CD4-positive, alpha-beta memory T cell (primary cell): Measurements from ENCODE around the gene ZNF277. TPM values are rescaled to one million over a fixed set of nuclear protein-coding genes. Genes with fewer than 3 reads are reported as not detected.

Experiments
- CTCF ChIA-PET: fragments of 350-600 bp; sonication (Branson Sonifier 250); formaldehyde crosslinking; loops from one replicate; lab custom pipeline; 2021; ENCODE audit warnings: inconsistent platforms; ENCODE audit not compliant: partially characterized antibody; lab: Charles Lee
- POLR2A ChIA-PET: fragments of 350-600 bp; sonication (Branson Sonifier 250); formaldehyde crosslinking; loops from one replicate; lab custom pipeline; 2021; ENCODE audit not compliant: partially characterized antibody; lab: Charles Lee
- DNase-seq, 5 donors: peaks; one replicate each; pipeline versions ENCODE4 v3.0.0 to v3.0.0-alpha.2; 2020 to 2022; ENCODE audit warnings: mixed read lengths in 1 of 5
- H3K27ac ChIP-seq: one replicate; pipeline ENCODE4 v1.7.0; 2013; ENCODE audit warnings: low read depth, low read length
- H3K27me3 ChIP-seq: 2 replicates; pipeline ENCODE4 v1.7.0; 2013; ENCODE audit warnings: mild to moderate bottlenecking, low read length, moderate library complexity; ENCODE audit not compliant: insufficient read depth
- H3K36me3 ChIP-seq: 2 replicates; pipeline ENCODE4 v1.7.0; 2013; ENCODE audit warnings: mild to moderate bottlenecking, low read length, moderate library complexity; ENCODE audit not compliant: insufficient read depth
- H3K4me1 ChIP-seq: 2 replicates; pipeline ENCODE4 v1.7.0; 2013; ENCODE audit warnings: mild to moderate bottlenecking, low read length, moderate library complexity; ENCODE audit not compliant: insufficient read depth
- H3K4me3 ChIP-seq, 2 donors: one replicate each; pipeline ENCODE4 v1.7.0; 2013; ENCODE audit warnings: low read length in 2 of 2, mild to moderate bottlenecking in 1 of 2
- H3K9me3 ChIP-seq, 2 donors: one replicate each; pipeline ENCODE4 v1.7.0; 2013; ENCODE audit warnings: low read length in 2 of 2, control low read depth in 1 of 2; ENCODE audit not compliant: control insufficient read depth in 1 of 2
- H3K27ac Mint-ChIP-seq, 7 donors: one replicate each; pipeline ENCODE4 v1.8.0; 2020 to 2021; ENCODE audit warnings: mixed read lengths in 7 of 7, mild to moderate bottlenecking in 6 of 7, inconsistent platforms in 3 of 7, moderate library complexity in 3 of 7
- H3K27me3 Mint-ChIP-seq, 2 donors: one replicate each; pipeline ENCODE4 v1.8.0; 2020 to 2021; ENCODE audit warnings: mixed read lengths in 2 of 2
- H3K36me3 Mint-ChIP-seq, 2 donors: one replicate each; pipeline ENCODE4 v1.8.0; 2020 to 2021; ENCODE audit warnings: mixed read lengths in 2 of 2, inconsistent platforms in 1 of 2, mild to moderate bottlenecking in 1 of 2
- H3K4me1 Mint-ChIP-seq, 4 donors: one replicate each; pipeline ENCODE4 v1.8.0; 2020 to 2021; ENCODE audit warnings: mixed read lengths in 4 of 4, mild to moderate bottlenecking in 1 of 4
- H3K4me3 Mint-ChIP-seq, 8 donors: one replicate each; pipeline ENCODE4 v1.8.0; 2020 to 2021; ENCODE audit warnings: mixed read lengths in 8 of 8, mild to moderate bottlenecking in 7 of 8, moderate library complexity in 6 of 8, inconsistent platforms in 3 of 8
- H3K9me3 Mint-ChIP-seq, 8 donors: one replicate each; pipeline ENCODE4 v1.8.0; 2020 to 2021; ENCODE audit warnings: mixed read lengths in 8 of 8, mild to moderate bottlenecking in 5 of 8, inconsistent platforms in 3 of 8, moderate library complexity in 1 of 8
- intact Hi-C: fragments of 100-400 bp; cut with micrococcal nuclease; formaldehyde crosslinking; loops from one replicate; pipeline ENCODE4 v1.15.1; 2023
- polyA plus RNA-seq, 2 donors: library from polyadenylated mRNA; unstranded; fragments of 300-500 nt; fragmentation: Illumina TruSeq; gene quantifications; one replicate each; pipeline ENCODE4 v1.2.3, GENCODE V29; 2021
- total RNA-seq, 2 experiments: library from RNA; stranded (reverse); gene quantifications; one replicate each; pipeline ENCODE4 v1.2.3, GENCODE V29; 2021

ZNF277 gene
- total RNA-seq (10 to 100 TPM; 31.0 to 31.4 TPM), polyA plus RNA-seq (10 to 100 TPM; 19.7 to 20.7 TPM)

DNA sequence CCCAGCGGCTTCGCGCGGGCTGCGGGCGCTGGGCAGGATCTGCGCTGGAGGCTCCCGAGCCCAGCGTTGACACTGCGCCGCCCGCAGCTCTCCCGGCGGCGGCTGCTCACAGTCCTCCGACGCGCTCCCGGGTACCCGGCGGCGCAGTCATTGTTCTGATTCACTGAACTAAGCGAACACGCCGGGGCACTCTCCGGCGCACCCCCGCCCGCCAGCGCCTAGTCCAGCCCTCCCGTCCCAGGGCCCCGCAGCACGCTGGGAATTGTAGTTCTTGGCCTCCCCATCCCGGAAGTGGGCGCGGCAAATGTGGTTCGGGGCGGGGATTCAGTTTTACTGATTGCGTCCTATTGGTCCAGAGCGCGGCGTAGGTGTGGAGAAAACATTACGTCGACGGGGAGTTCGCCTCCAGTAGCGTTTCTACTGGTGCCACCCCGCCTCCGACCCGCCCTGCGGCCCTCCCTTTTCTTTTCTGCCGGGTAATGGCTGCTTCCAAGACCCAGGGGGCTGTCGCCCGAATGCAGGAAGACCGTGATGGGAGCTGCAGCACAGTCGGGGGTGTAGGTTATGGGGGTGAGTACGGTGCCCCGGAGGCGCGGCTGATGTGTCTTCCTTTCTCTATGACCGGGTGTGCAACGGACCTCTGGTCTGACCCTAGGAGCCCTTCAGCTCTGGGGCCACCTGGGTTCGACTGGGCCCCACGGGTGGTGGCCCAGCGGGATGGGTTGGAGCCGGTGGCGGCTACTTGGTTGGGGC is at the start of gene ZNF277, which contains the start of gene DOCK4:
TSS of gene ZNF277 (plus strand) at position 458 of the 753 bp plus-strand sequence. CDS start at position 480, 22 bp downstream.
TSS of gene DOCK4 (minus strand) at position 162 of the 753 bp plus-strand sequence. CDS start 261 bp downstream, outside the sequence.
- peaks cover 30 to 50% (median 35%) of the 10 kb centered on the region in 4 donors for H3K4me1 Mint-ChIP-seq
- H3K4me3 Mint-ChIP-seq = peak within 1 kb of the TSS; percentile 92 to 98 (median 96)
- Histone ChIP-seq H3K36me3 (no peaks in the 10 kb centered on the region), H3K27me3 (peaks cover 27% of the 10 kb centered on the region), H3K4me3 (peak within 1 kb of the TSS; percentile 95 to 100), H3K9me3 (no peaks in the 10 kb centered on the region), H3K4me1 (peaks cover 30% of the 10 kb centered on the region), H3K27ac (peak within 1 kb of the TSS; percentile 71)
- H3K27me3 Mint-ChIP-seq = peaks cover 17 to 21% of the 10 kb centered on the region in 2 donors
- DNase-seq = peak; percentile 98 to 100 (median 99)
- CTCF ChIA-PET = interaction anchor here (1.1 kb wide), 2 partner anchors 207 to 733 kb away, joined by 3 read pairs; a partner anchor contains a TSS
- H3K36me3 Mint-ChIP-seq = peaks cover under 1 to 11% of the 10 kb centered on the region in 2 donors
- POLR2A ChIA-PET = interaction anchor here (0.8 to 3.1 kb wide), 6 partner anchors 10 to 912 kb away, joined by 3 to 39 read pairs (median 4); partner anchors contain the start of genes IFRD1 and IMMP2L
- H3K27ac Mint-ChIP-seq = peak within 1 kb of the TSS; percentile 93 to 96 (median 94)
- intact Hi-C loops = loop anchor here (1.0 to 5.0 kb wide), 6 partner anchors 184 to 912 kb away; partner anchors contain the start of genes IFRD1, IMMP2L, SMIM30 and TMEM168
- H3K9me3 Mint-ChIP-seq = peaks cover 0 to 1% (median 0%) of the 10 kb centered on the region in 8 donors

DNA sequence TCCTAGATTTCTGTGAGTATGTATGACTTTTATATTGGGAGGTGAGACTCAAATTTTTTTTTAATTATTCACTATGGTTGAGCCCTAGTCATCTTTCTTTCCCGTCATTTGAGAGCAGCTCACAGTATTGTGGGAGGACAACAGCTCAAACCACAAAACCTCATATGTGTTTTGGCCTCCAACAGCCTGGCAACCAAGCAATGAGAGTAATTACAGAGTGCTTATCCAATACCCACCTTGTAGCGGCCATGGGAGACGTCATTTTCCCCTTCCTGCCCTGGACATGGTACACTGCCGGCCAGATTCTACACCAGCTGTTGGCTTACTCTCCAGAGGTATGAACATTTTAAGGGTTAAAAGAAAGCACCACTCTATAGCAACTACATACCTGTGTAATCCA is 49.4 kb upstream of the ZNF277 start:
- CTCF ChIA-PET = interaction anchor here (1.5 kb wide), 1 partner anchor 13 kb away, joined by 3 read pairs; no protein-coding TSS in a partner anchor
- no peaks in the 10 kb centered on the region for H3K36me3 Mint-ChIP-seq
- intact Hi-C loops = no loop called here
- DNase-seq = no peak
- no peak overlapping the region for H3K27ac ChIP-seq
- no peaks in the 10 kb centered on the region for H3K9me3 Mint-ChIP-seq
- no peaks in the 10 kb centered on the region for H3K9me3 ChIP-seq
- no peaks in the 10 kb centered on the region for H3K4me1 Mint-ChIP-seq
- no peaks in the 10 kb centered on the region for H3K27me3 ChIP-seq
- peaks cover 5 to 8% of the 10 kb centered on the region in 2 donors for H3K27me3 Mint-ChIP-seq
- H3K4me3 Mint-ChIP-seq = no peak overlapping the region
- no peaks in the 10 kb centered on the region for H3K36me3 ChIP-seq
- POLR2A ChIA-PET = no interaction called here
- H3K4me1 ChIP-seq = no peaks in the 10 kb centered on the region
- H3K27ac Mint-ChIP-seq = no peak overlapping the region
- no peak overlapping the region for H3K4me3 ChIP-seq

DNA sequence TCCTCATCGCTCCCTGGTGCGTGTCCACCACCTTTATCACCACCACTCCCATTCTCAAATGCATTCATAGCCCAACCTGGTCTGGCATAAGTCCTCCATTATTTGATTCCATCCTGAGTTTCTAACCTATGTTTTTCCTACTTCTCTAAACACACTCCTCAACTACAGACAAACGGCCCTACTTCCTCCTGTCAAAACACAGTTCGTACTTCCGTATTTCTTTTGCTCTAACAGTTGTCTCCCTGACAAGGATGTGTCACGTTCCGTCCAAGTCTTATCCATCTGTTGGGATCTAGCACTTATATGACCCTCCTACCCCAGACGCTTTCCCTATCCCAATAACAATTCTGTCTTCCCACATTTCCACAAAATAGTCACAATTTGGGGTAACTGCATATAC is 47.1 kb upstream of the ZNF277 start:
- H3K27ac Mint-ChIP-seq = no peak overlapping the region
- no peaks in the 10 kb centered on the region for H3K36me3 Mint-ChIP-seq
- Histone ChIP-seq H3K27me3 (no peaks in the 10 kb centered on the region), H3K4me1 (no peaks in the 10 kb centered on the region), H3K4me3 (no peak overlapping the region), H3K27ac (no peak overlapping the region), H3K36me3 (no peaks in the 10 kb centered on the region), H3K9me3 (no peaks in the 10 kb centered on the region)
- POLR2A ChIA-PET = no interaction called here
- no peaks in the 10 kb centered on the region for H3K9me3 Mint-ChIP-seq
- intact Hi-C loops = no loop called here
- CTCF ChIA-PET = no interaction called here
- peaks cover 4 to 10% of the 10 kb centered on the region in 2 donors for H3K27me3 Mint-ChIP-seq
- H3K4me1 Mint-ChIP-seq = no peaks in the 10 kb centered on the region
- no peak overlapping the region for H3K4me3 Mint-ChIP-seq
- DNase-seq = no peak

DNA sequence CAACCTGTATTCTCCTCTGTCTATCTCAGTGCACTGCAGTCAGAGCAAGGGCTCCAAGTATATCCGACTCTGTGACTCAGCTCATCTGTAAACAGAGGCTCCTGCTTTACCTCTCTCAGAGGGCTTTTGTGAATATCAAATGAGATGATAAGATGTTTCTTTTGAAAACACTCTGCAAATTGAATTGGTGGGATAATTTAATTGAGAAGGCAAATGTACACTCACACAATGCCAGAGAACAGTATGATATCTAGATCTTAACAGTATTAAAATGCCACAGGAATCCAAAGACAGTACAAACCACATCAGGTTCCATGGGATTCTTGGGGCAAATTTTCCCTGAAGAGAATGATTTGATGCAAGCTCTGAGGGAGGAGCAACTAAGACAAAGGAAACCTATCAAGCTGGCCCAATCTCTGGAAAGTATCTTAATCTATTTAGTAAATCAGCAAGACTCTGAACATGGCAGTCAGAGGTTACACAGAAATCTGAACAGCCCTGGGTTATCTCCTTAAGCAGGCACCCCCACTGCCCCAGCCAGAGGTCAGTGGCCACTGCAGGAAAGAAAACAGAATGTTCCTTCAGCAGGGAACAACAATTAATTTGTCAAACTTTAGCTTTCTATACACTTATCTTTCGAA is 46.2 kb upstream of the ZNF277 start:
- no peak overlapping the region for H3K4me3 Mint-ChIP-seq
- H3K4me1 Mint-ChIP-seq = no peaks in the 10 kb centered on the region
- no peaks in the 10 kb centered on the region for H3K36me3 ChIP-seq
- H3K27me3 Mint-ChIP-seq = peaks cover 1 to 8% of the 10 kb centered on the region in 2 donors
- no peak overlapping the region for H3K4me3 ChIP-seq
- H3K9me3 ChIP-seq = no peaks in the 10 kb centered on the region
- no peaks in the 10 kb centered on the region for H3K27me3 ChIP-seq
- H3K9me3 Mint-ChIP-seq = no peaks in the 10 kb centered on the region
- ChIA-PET CTCF (no interaction called here), POLR2A (no interaction called here)
- H3K27ac Mint-ChIP-seq = no peak overlapping the region
- no peaks in the 10 kb centered on the region for H3K4me1 ChIP-seq
- no peak for DNase-seq
- H3K36me3 Mint-ChIP-seq = no peaks in the 10 kb centered on the region
- intact Hi-C loops = no loop called here
- H3K27ac ChIP-seq = no peak overlapping the region

- CTCF ChIA-PET = no interaction called here
- DNase-seq = no peak
- H3K4me1 Mint-ChIP-seq = no peaks in the 10 kb centered on the region
- POLR2A ChIA-PET = no interaction called here
- Histone ChIP-seq H3K36me3 (no peaks in the 10 kb centered on the region), H3K27me3 (no peaks in the 10 kb centered on the region), H3K9me3 (no peaks in the 10 kb centered on the region), H3K4me1 (no peaks in the 10 kb centered on the region), H3K4me3 (no peak overlapping the region), H3K27ac (no peak overlapping the region)
- peaks cover 2 to 7% of the 10 kb centered on the region in 2 donors for H3K27me3 Mint-ChIP-seq
- intact Hi-C loops = no loop called here
- H3K4me3 Mint-ChIP-seq = no peak overlapping the region
- no peak overlapping the region for H3K27ac Mint-ChIP-seq
- no peaks in the 10 kb centered on the region for H3K36me3 Mint-ChIP-seq
- H3K9me3 Mint-ChIP-seq = no peaks in the 10 kb centered on the region
Observed at GRCh38 chr7:112160771-112161150, 45.7 kb upstream of the ZNF277 start.

GRCh38 chr7:112161253-112162141 is 45.0 kb upstream of the ZNF277 start:
- no peak overlapping the region for H3K4me3 ChIP-seq
- no peak overlapping the region for H3K4me3 Mint-ChIP-seq
- H3K4me1 ChIP-seq = no peaks in the 10 kb centered on the region
- intact Hi-C loops = no loop called here
- H3K36me3 Mint-ChIP-seq = no peaks in the 10 kb centered on the region
- no peak overlapping the region for H3K27ac ChIP-seq
- no peak overlapping the region for H3K27ac Mint-ChIP-seq
- no peaks in the 10 kb centered on the region for H3K9me3 ChIP-seq
- H3K27me3 ChIP-seq = no peaks in the 10 kb centered on the region
- H3K9me3 Mint-ChIP-seq = no peaks in the 10 kb centered on the region
- no peaks in the 10 kb centered on the region for H3K36me3 ChIP-seq
- no peaks in the 10 kb centered on the region for H3K4me1 Mint-ChIP-seq
- DNase-seq = no peak
- H3K27me3 Mint-ChIP-seq = peaks cover 2 to 10% of the 10 kb centered on the region in 2 donors
- ChIA-PET CTCF (no interaction called here), POLR2A (no interaction called here)
